ENCODE data around the gene SOCS2.

The SOCS2 gene

GRCh38 chr12:93571365-93571924 is 1.0 kb upstream of the SOCS2 start:
- H3K4me2 ChIP-seq (ENCODE audit: low read length) = peak overlapping the region; percentile 95
- H3K36me3 ChIP-seq (replicated peaks; ENCODE audit: low read depth, low read length) = peaks cover 12% of the 10 kb centered on the region
- no peaks in the 10 kb centered on the region; the same call in 1 of the 2 replicates for H3K79me2 ChIP-seq (ENCODE audit: low read length)
- peak overlapping the region; percentile 95 for H3K4me3 ChIP-seq (ENCODE audit: low read length)
- no peaks in the 10 kb centered on the region for H3K9me3 ChIP-seq (ENCODE audit: insufficient read depth, low read length)
- no peaks in the 10 kb centered on the region for H4K20me1 ChIP-seq (ENCODE audit: insufficient read depth, low read length)
- peak overlapping the region; percentile 88 for H3K9ac ChIP-seq (ENCODE audit: low read length)
- 0 out of 2 replicates have a peak, but pooled peaks cover 9% of the 10 kb centered on the region for H3K4me1 ChIP-seq (ENCODE audit: low read length)
- peak overlapping the region; percentile 82; the same call in 1 of the 2 replicates for H2AFZ ChIP-seq (ENCODE audit: low read depth, low read length)
- peaks cover 8% of the 10 kb centered on the region; the same call in 1 of the 2 replicates for H3K27me3 ChIP-seq (ENCODE audit: low read depth, low read length)
- peak overlapping the region; percentile 56 for H3K27ac ChIP-seq (ENCODE audit: low read length)
- TF ChIP-seq CTCF (IDR thresholded peaks at IDR 0.05; ENCODE audit: low read depth, low read length) (peak; percentile 43), EZH2phosphoT487 (IDR thresholded peaks at IDR 0.05; ENCODE audit: low read depth) (no peak)

- H3K4me2 ChIP-seq (ENCODE audit: low read length) = no peak overlapping the region
- no peaks in the 10 kb centered on the region; the same call in 1 of the 2 replicates for H3K79me2 ChIP-seq (ENCODE audit: low read length)
- peaks cover 8% of the 10 kb centered on the region; the same call in 1 of the 2 replicates for H3K27me3 ChIP-seq (ENCODE audit: low read depth, low read length)
- no peaks in the 10 kb centered on the region for H4K20me1 ChIP-seq (ENCODE audit: insufficient read depth, low read length)
- no peak for TF ChIP-seq CTCF (IDR thresholded peaks at IDR 0.05; ENCODE audit: low read depth, low read length)
- TF ChIP-seq EZH2phosphoT487 (IDR thresholded peaks at IDR 0.05; ENCODE audit: low read depth) = no peak
- no peak overlapping the region for H3K4me3 ChIP-seq (ENCODE audit: low read length)
- H3K9me3 ChIP-seq (ENCODE audit: insufficient read depth, low read length) = no peaks in the 10 kb centered on the region
- H3K27ac ChIP-seq (ENCODE audit: low read length) = no peak overlapping the region
- H3K9ac ChIP-seq (ENCODE audit: low read length) = no peak overlapping the region
- H3K36me3 ChIP-seq (replicated peaks; ENCODE audit: low read depth, low read length) = peaks cover 12% of the 10 kb centered on the region
- H2AFZ ChIP-seq (ENCODE audit: low read depth, low read length) = no peak overlapping the region
- 0 out of 2 replicates have a peak, but pooled peaks cover 9% of the 10 kb centered on the region for H3K4me1 ChIP-seq (ENCODE audit: low read length)
Measured at GRCh38 chr12:93572712-93573551, 457 bp downstream of the SOCS2 start.

- Histone ChIP-seq H3K9ac (ENCODE audit: low read length) (no peak overlapping the region), H3K4me1 (ENCODE audit: low read length) (0 out of 2 replicates have a peak, but pooled peaks cover 9% of the 10 kb centered on the region), H4K20me1 (ENCODE audit: insufficient read depth, low read length) (no peaks in the 10 kb centered on the region), H3K27me3 (ENCODE audit: low read depth, low read length) (peaks cover 8% of the 10 kb centered on the region; the same call in 1 of the 2 replicates), H3K4me2 (ENCODE audit: low read length) (no peak overlapping the region), H2AFZ (ENCODE audit: low read depth, low read length) (no peak overlapping the region), H3K79me2 (ENCODE audit: low read length) (no peaks in the 10 kb centered on the region; the same call in 1 of the 2 replicates), H3K4me3 (ENCODE audit: low read length) (no peak overlapping the region), H3K9me3 (ENCODE audit: insufficient read depth, low read length) (no peaks in the 10 kb centered on the region), H3K27ac (ENCODE audit: low read length) (no peak overlapping the region), H3K36me3 (replicated peaks; ENCODE audit: low read depth, low read length) (peaks cover 12% of the 10 kb centered on the region)
- no peak for TF ChIP-seq EZH2phosphoT487 (IDR thresholded peaks at IDR 0.05; ENCODE audit: low read depth)
- no peak for TF ChIP-seq CTCF (IDR thresholded peaks at IDR 0.05; ENCODE audit: low read depth, low read length)
Measured at GRCh38 chr12:93573552-93574223, 1.2 kb downstream of the SOCS2 start.
